HG03521 (cell line): ENCODE data around the gene FNDC3B.

Experiments used
- ATAC-seq: cut with Tn5 transposase; IDR thresholded peaks from one replicate; pipeline ENCODE4 v1.9.1; 2021; ENCODE audit warnings: mild to moderate bottlenecking, moderate library complexity; ENCODE audit not compliant: unreplicated experiment

Gene FNDC3B

GRCh38 chr3:172184106-172184822 lies 144.9 kb downstream of the FNDC3B start:
- no peak for ATAC-seq

DNA sequence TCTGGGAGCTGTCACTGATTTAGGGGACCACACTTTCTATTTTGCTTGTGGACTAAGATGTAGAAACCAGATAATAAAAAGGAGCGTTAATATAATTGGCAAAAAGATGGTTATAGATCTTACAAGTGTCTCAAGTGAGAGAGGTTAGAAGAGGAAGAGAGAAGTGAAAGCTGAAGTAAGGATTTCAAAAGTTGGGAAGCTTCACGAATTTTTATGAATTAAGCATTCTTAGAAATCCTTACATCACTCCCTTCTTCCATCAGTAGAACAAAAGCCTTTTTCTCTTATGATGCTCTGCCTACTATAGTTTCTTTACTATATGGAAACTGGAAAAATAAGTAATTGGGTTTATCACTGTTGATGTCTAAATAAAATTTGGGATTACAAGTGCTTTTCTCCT lies 146.5 kb downstream of the FNDC3B start:
- ATAC-seq = no peak

GRCh38 chr3:172186607-172187006 lies 147.2 kb downstream of the FNDC3B start:
- ATAC-seq = no peak

DNA sequence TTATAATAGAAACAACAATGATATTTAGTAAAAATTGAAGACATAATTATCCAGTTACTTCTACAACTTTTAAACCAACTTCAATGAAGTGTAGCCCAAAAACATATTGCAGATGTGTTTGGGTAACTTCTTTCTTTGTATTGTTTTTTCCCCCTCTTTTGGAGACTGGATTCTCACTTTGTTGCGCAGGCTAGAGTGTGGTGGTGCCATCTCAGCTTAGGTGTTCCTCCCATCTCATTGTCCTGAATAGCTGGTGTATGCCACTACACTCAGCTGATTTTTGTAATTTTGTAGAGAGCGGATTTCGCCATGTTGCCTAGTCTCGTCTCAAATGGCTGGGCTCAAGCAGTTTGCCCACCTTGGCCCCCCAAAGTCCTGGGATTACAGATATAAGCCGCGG lies 148.1 kb downstream of the FNDC3B start:
- ATAC-seq = no peak

GRCh38 chr3:172188511-172188910 lies 149.1 kb downstream of the FNDC3B start:
- no peak for ATAC-seq

- no peak for ATAC-seq
Observed at GRCh38 chr3:172189213-172189612, 149.8 kb downstream of the FNDC3B start.

GRCh38 chr3:172189987-172190603 lies 150.7 kb downstream of the FNDC3B start:
- ATAC-seq = no peak

DNA sequence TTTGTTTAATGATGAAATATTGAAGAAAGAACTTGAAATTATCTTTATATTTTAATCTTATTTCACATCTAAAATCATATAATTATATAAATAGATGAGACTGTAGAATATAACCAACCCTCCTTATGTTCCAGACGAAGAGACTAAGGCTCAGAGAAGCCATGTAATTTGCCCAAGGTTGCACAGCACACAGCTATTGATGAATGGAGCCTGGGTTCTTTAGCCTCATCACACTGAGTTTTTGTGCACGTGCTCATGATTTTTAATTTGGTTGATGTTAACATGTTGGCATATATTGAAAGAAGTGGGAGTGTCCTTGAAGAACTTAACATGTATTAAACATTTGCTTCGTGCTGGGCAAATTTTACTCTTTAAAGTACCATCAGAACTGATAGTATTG lies 151.6 kb downstream of the FNDC3B start:
- ATAC-seq = no peak

GRCh38 chr3:172191629-172192028 lies 152.3 kb downstream of the FNDC3B start:
- no peak for ATAC-seq

- no peak for ATAC-seq
Observed at GRCh38 chr3:172192830-172193415, 153.5 kb downstream of the FNDC3B start.

DNA sequence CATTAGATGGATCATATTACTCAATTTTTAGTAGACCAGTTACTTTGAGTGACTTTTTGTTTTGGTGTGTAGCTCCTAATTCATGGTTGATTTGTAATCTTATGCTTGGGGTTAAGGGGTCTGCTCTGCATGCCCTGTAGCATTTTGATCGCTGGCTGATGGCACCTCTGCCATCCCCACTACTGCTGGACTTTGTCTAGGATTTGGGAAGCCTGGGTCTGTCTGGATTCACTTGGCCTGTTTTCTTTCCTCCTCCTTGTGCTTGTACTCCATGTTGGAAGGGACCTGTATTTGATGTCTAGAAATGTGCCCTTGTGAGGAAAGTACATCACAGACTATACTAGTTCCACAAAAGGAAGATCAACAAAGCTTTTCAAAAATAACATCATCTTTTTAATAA lies 154.1 kb downstream of the FNDC3B start:
- no peak for ATAC-seq

DNA sequence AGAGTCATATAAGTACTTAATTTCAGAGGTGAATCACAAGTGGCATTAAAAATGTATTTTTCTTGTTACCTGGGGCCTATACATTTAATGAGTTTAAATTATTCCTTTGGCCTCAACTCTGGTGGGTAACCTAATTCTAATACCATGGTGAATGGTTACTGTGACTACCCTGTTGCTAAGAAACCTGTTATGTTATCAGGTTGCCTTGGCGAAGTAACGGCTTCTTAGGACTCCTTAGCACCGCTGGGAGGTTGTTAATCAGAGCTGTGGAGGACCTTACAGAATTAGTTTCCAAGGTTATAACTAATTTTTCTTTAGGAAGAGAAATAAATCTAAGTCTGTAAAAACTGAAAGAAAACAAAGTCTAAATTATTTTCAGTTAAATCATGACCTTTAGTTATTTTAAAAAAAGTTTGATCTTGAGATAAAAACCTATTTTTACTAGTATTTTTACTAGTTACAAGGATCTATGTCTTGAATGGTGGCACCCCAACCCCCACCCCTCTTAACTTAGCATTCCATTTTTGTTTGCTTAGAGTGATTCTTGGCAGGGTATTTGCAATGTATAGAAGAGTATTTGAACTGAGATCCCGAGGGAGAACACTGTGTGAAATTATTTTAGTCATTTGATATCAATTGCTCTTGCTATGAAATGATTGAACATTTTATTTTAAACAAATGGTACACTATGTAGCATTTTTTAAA lies 155.5 kb downstream of the FNDC3B start:
- no peak for ATAC-seq

DNA sequence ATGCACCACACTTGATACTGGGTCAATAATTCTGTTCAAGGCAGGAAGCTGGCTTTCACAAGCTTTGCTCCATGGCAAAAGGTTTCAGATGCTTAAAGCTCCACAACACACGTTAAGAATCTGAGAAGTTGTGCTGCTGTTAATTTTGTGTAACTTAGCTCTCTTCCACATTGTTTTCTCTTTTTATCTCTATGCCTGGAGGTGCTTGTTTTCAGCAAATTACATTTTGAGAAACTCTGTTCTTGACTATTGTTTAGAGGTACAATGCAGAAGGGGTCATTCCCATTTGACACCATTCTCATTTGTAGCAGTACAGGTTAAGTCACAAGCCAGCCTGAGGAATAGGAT lies 156.0 kb downstream of the FNDC3B start:
- no peak for ATAC-seq

DNA sequence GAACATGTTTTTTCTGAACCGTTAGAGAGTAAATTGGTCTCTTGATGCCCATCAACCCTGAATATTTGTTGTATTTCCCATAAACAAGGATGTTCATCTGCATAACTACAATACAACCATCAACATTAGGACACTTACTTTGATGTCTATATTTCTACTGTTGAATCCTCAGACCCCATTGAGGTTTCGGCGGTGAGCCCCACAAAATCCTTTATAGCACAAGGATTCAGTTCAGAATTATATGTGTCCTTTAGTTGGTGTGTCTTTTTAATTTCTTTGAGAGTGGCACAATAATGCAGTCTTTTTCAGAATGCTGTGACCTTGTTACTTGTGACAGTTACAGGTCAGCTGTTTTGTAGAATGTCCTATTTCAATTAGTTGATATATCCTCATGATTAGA lies 158.0 kb downstream of the FNDC3B start:
- ATAC-seq = no peak

DNA sequence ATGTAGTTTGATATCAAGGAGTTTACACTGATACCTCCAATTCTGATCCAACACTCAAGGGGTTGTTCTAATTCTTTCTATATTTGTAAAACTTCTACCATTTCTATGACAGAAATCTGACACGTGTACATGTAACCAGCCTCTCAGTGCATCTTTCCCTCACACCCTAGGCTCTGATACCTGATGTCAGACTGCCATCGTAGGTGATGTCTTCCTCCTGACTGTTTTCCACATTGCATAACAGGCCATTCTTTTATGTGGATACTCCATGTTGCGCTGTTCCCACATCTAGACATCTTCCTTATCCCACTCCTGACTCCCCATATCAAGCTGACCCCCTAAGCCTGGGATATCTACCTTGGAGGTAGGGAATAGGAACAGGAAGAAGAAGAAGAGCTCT lies 159.1 kb downstream of the FNDC3B start:
- ATAC-seq = no peak

DNA sequence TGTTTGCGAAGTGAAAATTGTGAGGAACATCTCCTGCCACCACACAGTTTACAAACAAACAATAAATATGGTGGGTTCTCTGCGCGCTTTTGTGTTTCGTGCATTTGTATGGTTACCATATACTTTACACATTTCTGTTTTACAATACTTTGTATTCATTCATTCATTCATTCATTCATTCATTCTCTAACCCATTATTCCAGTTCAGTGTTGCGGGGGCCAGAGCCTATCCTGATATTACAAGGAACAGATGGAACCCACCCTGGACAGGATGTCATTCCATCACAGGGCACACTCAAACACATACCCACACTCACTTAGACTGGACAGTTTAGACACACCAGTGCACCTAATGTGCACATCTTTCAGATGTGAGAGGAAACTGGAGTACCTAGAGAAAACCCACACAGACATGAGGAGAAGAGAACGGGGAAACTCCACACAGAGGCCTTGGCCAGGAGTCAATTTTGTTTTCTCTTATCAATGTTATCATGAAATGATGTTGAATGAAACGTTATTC lies 160.5 kb downstream of the FNDC3B start:
- ATAC-seq = no peak

- no peak for ATAC-seq
Observed at GRCh38 chr3:172201136-172201869, 161.9 kb downstream of the FNDC3B start.

- ATAC-seq = no peak
Observed at GRCh38 chr3:172201870-172202236, 162.5 kb downstream of the FNDC3B start.

- no peak for ATAC-seq
Observed at GRCh38 chr3:172202797-172203196, 163.4 kb downstream of the FNDC3B start.

DNA sequence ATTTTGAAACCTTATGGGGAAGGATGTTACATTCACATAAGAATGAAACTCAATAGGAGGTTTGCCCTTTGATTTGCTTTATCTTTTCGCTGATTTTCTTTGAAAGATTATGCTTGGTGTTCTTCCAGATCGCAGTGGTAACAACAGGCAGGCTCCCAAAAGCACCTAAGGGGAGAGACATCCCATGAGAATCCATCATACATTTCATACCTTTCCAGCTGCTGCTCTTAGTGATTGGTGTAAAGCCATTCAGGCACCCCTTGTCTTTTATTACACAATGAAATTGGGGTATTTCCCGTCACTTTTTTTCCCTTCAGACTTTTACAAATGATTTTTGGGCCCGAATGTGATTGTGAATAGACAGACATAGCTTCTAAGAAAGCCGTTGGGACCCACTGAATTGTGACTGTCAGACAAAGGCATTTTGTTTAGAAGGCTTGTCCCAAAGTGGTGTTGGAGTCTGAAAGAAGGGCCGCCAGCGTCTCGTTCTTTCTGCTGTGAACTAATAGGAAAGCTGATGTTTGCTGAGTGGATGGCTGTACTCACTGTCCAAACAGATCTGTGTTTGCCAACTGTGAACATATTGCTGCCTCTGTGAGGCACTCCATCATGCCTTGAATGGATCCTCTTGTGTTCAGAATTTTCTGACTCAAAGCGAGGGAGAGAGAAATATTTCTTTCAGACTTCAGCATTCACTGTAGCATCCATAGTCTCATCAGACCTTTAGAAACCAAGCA lies 164.3 kb downstream of the FNDC3B start:
- no peak for ATAC-seq
